ENCODE data around the gene ATP8B4. TPM values are rescaled to one million over a fixed set of nuclear protein-coding genes. Genes with fewer than 3 reads are reported as not detected.

ATP8B4 gene
- polyA plus RNA-seq, 1 of the 3 experiments (the other 2 are of a cell fraction): 0.03 TPM

- H3K4me1 ChIP-seq (ENCODE audit: control insufficient read depth in 1 of 2, insufficient read depth in 2 of 2, low read depth in 1 of 2, low read length in 1 of 2): no peaks in the 10 kb centered on the region
- no peak for DNase-seq
- no peak overlapping the region for H3K4me3 ChIP-seq (ENCODE audit: low read depth in 2 of 2, low read length in 1 of 2)
- H4K20me1 ChIP-seq (ENCODE audit: insufficient read depth): no peaks in the 10 kb centered on the region
- peaks cover 4% of the 10 kb centered on the region; the same call in 1 of the 2 replicates for H3K27me3 ChIP-seq (ENCODE audit: insufficient read depth)
- no peaks in the 10 kb centered on the region for H3K79me2 ChIP-seq (ENCODE audit: insufficient read depth)
- H3K9ac ChIP-seq: no peak overlapping the region
- CTCF ChIA-PET: interaction anchor here (0.7 kb wide), 1 partner anchor 51 kb away, joined by 3 read pairs; no protein-coding TSS in a partner anchor
- H3K9me2 ChIP-seq: no peaks in the 10 kb centered on the region
- WGBS (ENCODE audit: low lambda C conversion rate): 72% methylated on average over 4 of the region's 4 CpGs
- TF ChIP-seq MEF2A (IDR thresholded peaks at IDR 0.05; ENCODE audit: borderline replicate concordance, low read depth) (no peak), CTCF (IDR thresholded peaks at IDR 0.05) (no peak), TCF12 (IDR thresholded peaks at IDR 0.05) (no peak), RCOR1 (IDR thresholded peaks at IDR 0.05; ENCODE audit: low read length) (no peak), TAF1 (IDR thresholded peaks at IDR 0.05; ENCODE audit: borderline replicate concordance, low read depth, low read length) (no peak), MXI1 (IDR thresholded peaks at IDR 0.05; ENCODE audit: low read depth, low read length) (no peak), EZH2phosphoT487 (IDR thresholded peaks at IDR 0.05; ENCODE audit: borderline replicate concordance, low read depth) (no peak), USF2 (IDR thresholded peaks at IDR 0.05; ENCODE audit: borderline replicate concordance, low read depth, low read length) (no peak), SIN3A (IDR thresholded peaks at IDR 0.05; ENCODE audit: borderline replicate concordance, low read depth, low read length) (no peak), NRF1 (IDR thresholded peaks at IDR 0.05; ENCODE audit: low read depth, low read length) (no peak), FOXM1 (IDR thresholded peaks at IDR 0.05; ENCODE audit: low read depth) (no peak), MAX (IDR thresholded peaks at IDR 0.05; ENCODE audit: low read depth) (no peak), ZBTB33 (IDR thresholded peaks at IDR 0.05; ENCODE audit: borderline replicate concordance, low read depth) (no peak), IRF3 (IDR thresholded peaks at IDR 0.05; ENCODE audit: low read depth, low read length) (no peak), RXRA (IDR thresholded peaks at IDR 0.05; ENCODE audit: borderline replicate concordance, low read depth) (no peak), GABPA (IDR thresholded peaks at IDR 0.05; ENCODE audit: low read depth) (no peak), JUND (IDR thresholded peaks at IDR 0.05) (no peak)
- no peaks in the 10 kb centered on the region for H3K9me3 ChIP-seq
- no peak overlapping the region for H3K4me2 ChIP-seq
- H2AFZ ChIP-seq (ENCODE audit: low read depth): no peak overlapping the region
- H3K36me3 ChIP-seq (replicated peaks in 1 of 2; ENCODE audit: control insufficient read depth in 1 of 2, insufficient read depth in 2 of 2, low read length in 1 of 2): no peaks in the 10 kb centered on the region
- no peaks in the 10 kb centered on the region for H3F3A ChIP-seq (replicated peaks; ENCODE audit: insufficient read depth)
- POLR2A ChIA-PET: no interaction called here
- H3K27ac ChIP-seq (ENCODE audit: low read depth in 2 of 2, low read length in 1 of 2): no peak overlapping the region
Observed at GRCh38 chr15:50113992-50114780, 4.8 kb downstream of the ATP8B4 start.

Measured in SK-N-SH (cell line).